Right atrium auricular region (tissue), 2 donors: ENCODE results near the gene ZNF548. TPM values are rescaled to one million over a fixed set of nuclear protein-coding genes. Genes with fewer than 3 reads are reported as not detected.

Experiments used
- DNase-seq: peaks from one replicate; pipeline ENCODE4 v3.0.0-alpha.2; 2019; ENCODE audit warnings: low spot score
- H3K27ac ChIP-seq, 2 donors: fragments of 200-600 bp; sonication (generic); 1 replicate in 1 of 2; 2 replicates in 1 of 2; pipeline ENCODE4 v1.5.1; 2016 to 2019
- H3K27me3 ChIP-seq, 2 donors: fragments of 200-600 bp; sonication (generic); one replicate each; pipeline versions ENCODE4 v1.5.1 to v1.6.0; 2017 to 2019
- H3K36me3 ChIP-seq: fragments of 200-600 bp; sonication (generic); one replicate; pipeline ENCODE4 v1.5.1; 2016
- H3K4me1 ChIP-seq, 2 donors: fragments of 200-600 bp; sonication (generic); one replicate each; pipeline versions ENCODE4 v1.5.1 to v1.6.0; 2017 to 2019
- H3K4me3 ChIP-seq, 2 donors: fragments of 200-600 bp; sonication (generic); 1 replicate in 1 of 2; 2 replicates in 1 of 2; pipeline ENCODE4 v1.5.1; 2017 to 2019; ENCODE audit warnings: mild to moderate bottlenecking in 1 of 2, moderate library complexity in 1 of 2
- H3K9me3 ChIP-seq, 2 donors: fragments of 200-600 bp; sonication (generic); one replicate each; pipeline ENCODE4 v1.5.1; 2019
- CTCF ChIP-seq, 2 donors: fragments of 200-600 bp; sonication (generic); IDR thresholded peaks; one replicate each; pipeline ENCODE4 v1.5.1; 2019; ENCODE audit warnings: antibody characterized with exemption in 2 of 2
- total RNA-seq, 2 donors: library from RNA; depleted of rRNA; stranded (reverse); fragments of >200 nt; gene quantifications; one replicate each; pipeline ENCODE4 v1.1.0, GENCODE V29; 2016

ZNF548 gene
- total RNA-seq, 2 donors from 2014 or later: 11.1 to 18.3 TPM

DNA sequence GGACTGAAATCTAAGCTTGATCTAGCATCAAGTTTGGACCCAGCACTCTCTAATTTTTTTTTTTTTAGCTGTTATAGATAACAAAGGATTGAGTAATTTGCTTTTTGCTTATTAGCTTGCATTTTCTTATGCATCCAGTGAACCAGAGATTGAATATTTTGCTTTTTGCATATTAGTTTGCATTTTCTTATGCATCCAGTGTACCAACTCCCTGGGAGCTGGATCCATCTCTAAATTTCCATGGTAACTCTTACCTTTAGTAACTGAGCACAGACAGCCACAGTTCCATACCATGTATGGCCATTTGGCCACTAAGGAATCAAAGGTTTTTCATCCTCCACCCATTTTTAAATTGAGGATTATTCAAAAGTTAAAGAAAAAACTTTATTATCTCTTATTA is 8.7 kb upstream of the ZNF548 start:
- Histone ChIP-seq H3K4me1 (no peaks in the 10 kb centered on the region), H3K36me3 (peaks cover 30% of the 10 kb centered on the region), H3K27ac (no peak overlapping the region), H3K4me3 (no peak overlapping the region), H3K27me3 (no peaks in the 10 kb centered on the region), H3K9me3 (peaks cover 6 to 29% of the 10 kb centered on the region in 2 donors)
- DNase-seq: no peak
- no peak for TF ChIP-seq CTCF (IDR thresholded peaks at IDR 0.05)

GRCh38 chr19:57382806-57383488 is 6.7 kb upstream of the ZNF548 start:
- no peak for DNase-seq
- no peak overlapping the region for H3K4me3 ChIP-seq
- H3K27ac ChIP-seq: no peak overlapping the region
- no peaks in the 10 kb centered on the region for H3K27me3 ChIP-seq
- peaks cover 10% of the 10 kb centered on the region for H3K36me3 ChIP-seq
- peaks cover 0 to 14% of the 10 kb centered on the region in 2 donors for H3K9me3 ChIP-seq
- H3K4me1 ChIP-seq: no peaks in the 10 kb centered on the region
- TF ChIP-seq CTCF (IDR thresholded peaks at IDR 0.05): no peak

DNA sequence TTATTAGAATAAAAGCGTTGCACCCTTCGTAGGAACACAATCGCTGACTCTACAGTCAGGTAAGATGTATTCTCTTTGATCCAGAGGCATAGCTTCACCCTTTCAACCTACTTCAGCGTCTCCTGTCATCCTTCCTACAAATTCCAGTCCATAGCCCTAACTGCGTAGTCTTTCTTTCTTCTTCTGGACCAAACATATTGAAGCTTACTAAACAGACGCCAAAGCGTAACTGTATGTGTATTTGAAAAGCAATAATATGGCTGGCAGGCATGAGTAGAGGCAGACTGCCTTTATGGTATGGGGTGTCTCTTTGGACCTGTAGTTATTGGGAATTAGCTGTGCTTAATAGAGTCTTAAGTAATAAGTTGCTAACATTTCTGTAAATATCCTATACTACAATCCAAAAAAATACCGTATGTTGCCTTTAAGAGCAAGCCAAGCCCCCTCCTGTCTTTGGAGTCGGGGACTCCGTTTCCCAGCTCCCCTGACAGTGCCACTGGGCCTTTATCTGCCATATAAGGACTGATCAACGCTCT is 392 bp upstream of the ZNF548 start:
- Histone ChIP-seq H3K4me1 (peaks cover 0 to 18% of the 10 kb centered on the region in 2 donors), H3K36me3 (peaks cover 6% of the 10 kb centered on the region), H3K27ac (peak overlapping the region; percentile 92 to 96), H3K27me3 (no peaks in the 10 kb centered on the region), H3K9me3 (no peaks in the 10 kb centered on the region), H3K4me3 (peak overlapping the region; percentile 27 to 92)
- DNase-seq: no peak
- TF ChIP-seq CTCF (IDR thresholded peaks at IDR 0.05): no peak

- H3K4me1 ChIP-seq: peaks cover 0 to 6% of the 10 kb centered on the region in 2 donors
- peaks cover 0 to 29% of the 10 kb centered on the region in 2 donors for H3K9me3 ChIP-seq
- TF ChIP-seq CTCF (IDR thresholded peaks at IDR 0.05): no peak
- no peak for DNase-seq
- peaks cover 46% of the 10 kb centered on the region for H3K36me3 ChIP-seq
- no peak overlapping the region for H3K4me3 ChIP-seq
- H3K27ac ChIP-seq: no peak overlapping the region
- no peaks in the 10 kb centered on the region for H3K27me3 ChIP-seq
Observed at GRCh38 chr19:57395710-57396109, 6.1 kb downstream of the ZNF548 start.

DNA sequence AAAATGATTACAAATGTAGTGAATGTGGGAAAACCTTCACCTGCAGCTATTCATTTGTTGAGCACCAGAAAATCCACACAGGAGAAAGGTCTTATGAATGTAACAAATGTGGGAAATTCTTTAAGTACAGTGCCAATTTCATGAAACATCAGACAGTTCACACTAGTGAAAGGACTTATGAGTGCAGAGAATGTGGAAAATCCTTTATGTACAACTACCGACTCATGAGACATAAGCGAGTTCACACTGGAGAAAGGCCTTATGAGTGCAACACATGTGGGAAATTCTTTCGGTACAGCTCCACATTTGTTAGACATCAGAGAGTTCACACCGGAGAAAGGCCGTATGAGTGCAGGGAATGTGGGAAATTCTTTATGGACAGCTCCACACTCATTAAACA is 9.2 kb downstream of the ZNF548 start:
- peaks cover 44% of the 10 kb centered on the region for H3K36me3 ChIP-seq
- H3K27me3 ChIP-seq: no peaks in the 10 kb centered on the region
- H3K4me3 ChIP-seq: no peak overlapping the region
- H3K27ac ChIP-seq: no peak overlapping the region
- TF ChIP-seq CTCF (IDR thresholded peaks at IDR 0.05): no peak
- peaks cover 0 to 29% of the 10 kb centered on the region in 2 donors for H3K9me3 ChIP-seq
- DNase-seq: no peak
- no peaks in the 10 kb centered on the region for H3K4me1 ChIP-seq
